SK-N-SH (cell line): ENCODE measurements around the gene TSPAN4. TPM values are rescaled to one million over a fixed set of nuclear protein-coding genes. Genes with fewer than 3 reads are reported as not detected.

Experiments used
- CTCF ChIA-PET: fragments of 300-600, 350-600 bp; formaldehyde crosslinking; extraction: SDS; loops from one replicate; lab custom pipeline; 2021; lab: Yijun Ruan, JAX
- POLR2A ChIA-PET: fragments of 350-600 bp; sonication (Branson Sonifier 250); formaldehyde crosslinking; extraction: SDS; loops from one replicate; lab custom pipeline; 2020; ENCODE audit warnings: antibody characterized with exemption, inconsistent platforms; lab: Yijun Ruan, JAX
- DNase-seq: peaks from one replicate; pipeline ENCODE4 v3.0.0; 2012
- H2AFZ ChIP-seq: fragments of 200-600 bp; sonication (generic); 2 replicates; pipeline ENCODE4 v1.8.1; 2016; ENCODE audit warnings: antibody characterized with exemption, mild to moderate bottlenecking, low read depth
- H3F3A ChIP-seq: fragments of 200-600 bp; sonication (generic); replicated peaks from 2 replicates; pipeline ENCODE3; 2016; ENCODE audit warnings: antibody characterized with exemption, mild to moderate bottlenecking; ENCODE audit not compliant: insufficient read depth
- H3K27ac ChIP-seq, 2 experiments: fragments of 200-500 bp in 1 of 2; fragments of 200-600 bp in 1 of 2; sonication (Bioruptor generic) in 1 of 2; sonication (generic), shearing (Covaris generic) in 1 of 2; 2 replicates each; pipeline versions ENCODE4 v1.5.1 to v1.6.1; 2014 to 2016; ENCODE audit warnings: low read depth in 2 of 2, inconsistent platforms in 1 of 2, low read length in 1 of 2, mild to moderate bottlenecking in 1 of 2, mixed read lengths in 1 of 2
- H3K27me3 ChIP-seq: fragments of 200-600 bp; sonication (generic), shearing (Covaris generic); 2 replicates; pipeline ENCODE4 v1.6.1; 2016; ENCODE audit warnings: mixed run types; ENCODE audit not compliant: insufficient read depth
- H3K36me3 ChIP-seq, 2 experiments: fragments of 200-500 bp in 1 of 2; fragments of 200-600 bp in 1 of 2; sonication (Bioruptor generic) in 1 of 2; sonication (generic) in 1 of 2; replicated peaks in 1 of 2; 2 replicates each; pipeline versions ENCODE3 to v1.5.1; 2014 to 2016; ENCODE audit warnings: low read length in 1 of 2, mild to moderate bottlenecking in 1 of 2; ENCODE audit not compliant: insufficient read depth in 2 of 2, control insufficient read depth in 1 of 2
- H3K4me1 ChIP-seq, 2 experiments: fragments of 200-500 bp in 1 of 2; fragments of 200-600 bp in 1 of 2; sonication (Bioruptor generic) in 1 of 2; sonication (generic), shearing (Covaris generic) in 1 of 2; 2 replicates each; pipeline versions ENCODE4 v1.5.1 to v1.6.1; 2014 to 2016; ENCODE audit warnings: low read depth in 1 of 2, low read length in 1 of 2, mixed run types in 1 of 2; ENCODE audit not compliant: insufficient read depth in 2 of 2, control insufficient read depth in 1 of 2
- H3K4me2 ChIP-seq: fragments of 200-600 bp; sonication (generic), shearing (Covaris generic); 2 replicates; pipeline ENCODE4 v1.6.1; 2017; ENCODE audit warnings: mixed run types
- H3K4me3 ChIP-seq, 2 experiments: fragments of 200-500 bp in 1 of 2; fragments of 200-600 bp in 1 of 2; sonication (Bioruptor generic) in 1 of 2; sonication (generic), shearing (Covaris generic) in 1 of 2; 2 replicates each; pipeline versions ENCODE4 v1.5.1 to v1.8.1; 2014 to 2016; ENCODE audit warnings: low read depth in 2 of 2, inconsistent platforms in 1 of 2, low read length in 1 of 2, mild to moderate bottlenecking in 1 of 2, mixed read lengths in 1 of 2, moderate library complexity in 1 of 2
- H3K79me2 ChIP-seq: fragments of 200-600 bp; sonication (generic); 2 replicates; pipeline ENCODE4 v1.8.1; 2017; ENCODE audit warnings: mild to moderate bottlenecking; ENCODE audit not compliant: insufficient read depth
- H3K9ac ChIP-seq: fragments of 200-600 bp; sonication (generic); 2 replicates; pipeline ENCODE4 v1.6.1; 2017; ENCODE audit warnings: mixed run types
- H3K9me2 ChIP-seq: fragments of 200-600 bp; sonication (generic); 2 replicates; pipeline ENCODE4 v1.6.1; 2017; ENCODE audit warnings: mixed run types
- H3K9me3 ChIP-seq: fragments of 200-600 bp; sonication (generic); 2 replicates; pipeline ENCODE4 v1.6.1; 2017; ENCODE audit warnings: mixed run types, mild to moderate bottlenecking, moderate library complexity
- H4K20me1 ChIP-seq: fragments of 200-600 bp; sonication (generic); 2 replicates; pipeline ENCODE4 v1.6.1; 2017; ENCODE audit warnings: mild to moderate bottlenecking, mixed run types; ENCODE audit not compliant: insufficient read depth
- EZH2phosphoT487 ChIP-seq: fragments of 200-600 bp; sonication (generic); IDR thresholded peaks from 2 replicates; pipeline ENCODE4 v1.6.1; 2017; ENCODE audit warnings: low read depth, mixed run types, mild to moderate bottlenecking, antibody characterized with exemption, moderate library complexity, borderline replicate concordance
- GABPA ChIP-seq: IDR thresholded peaks from 2 replicates; pipeline ENCODE4 v1.4.0; 2012; ENCODE audit warnings: low read depth, mild to moderate bottlenecking
- RCOR1 ChIP-seq: fragments of 150-350 bp; IDR thresholded peaks from 2 replicates; pipeline ENCODE4 v1.6.1; 2017; ENCODE audit warnings: antibody characterized with exemption, low read length
- RFX5 ChIP-seq: IDR thresholded peaks from 2 replicates; pipeline ENCODE4 v1.6.1; 2012; ENCODE audit warnings: mild to moderate bottlenecking, improper control_type of control experiment, low read length
- SIN3A ChIP-seq: IDR thresholded peaks from 2 replicates; pipeline ENCODE4 v1.6.1; 2012; ENCODE audit warnings: low read depth, mild to moderate bottlenecking, low read length, moderate library complexity, borderline replicate concordance
- TEAD4 ChIP-seq: IDR thresholded peaks from 2 replicates; pipeline ENCODE4 v1.4.0; 2012; ENCODE audit warnings: mild to moderate bottlenecking, borderline replicate concordance; ENCODE audit not compliant: insufficient read depth
- WGBS: methylation state at CpG from one replicate; pipeline ENCODE4 v1.1.6; 2017; ENCODE audit warnings: low lambda C conversion rate; 5-methylcytosine and 5-hydroxymethylcytosine counted together
- polyA plus RNA-seq, 3 experiments: library from polyadenylated mRNA; depleted of rRNA; stranded (reverse); fragments of >200 nt; gene quantifications; 2 replicates each; pipeline ENCODE4 v1.2.3, GENCODE V29; 2012
- TF ChIP-seq, protein P1 (sequence below): fragments of 150-350 bp; IDR thresholded peaks from 2 replicates; pipeline ENCODE4 v1.6.1; 2016; ENCODE audit warnings: mild to moderate bottlenecking, low read depth, low read length
- TF ChIP-seq, protein P2 (sequence below): fragments of 200-600 bp; sonication (generic); IDR thresholded peaks from 2 replicates; pipeline ENCODE4 v1.6.1; 2017; ENCODE audit warnings: antibody characterized with exemption, mild to moderate bottlenecking, moderate library complexity
- TF ChIP-seq, protein P3 (sequence below): IDR thresholded peaks from 2 replicates; pipeline ENCODE4 v1.4.0; 2012; ENCODE audit warnings: low read depth, borderline replicate concordance
- TF ChIP-seq, protein P4 (sequence below): IDR thresholded peaks from 2 replicates; pipeline ENCODE4 v1.4.0; 2012; ENCODE audit warnings: low read depth, borderline replicate concordance
- TF ChIP-seq, protein P5 (sequence below): fragments of 150-350 bp; IDR thresholded peaks from 2 replicates; pipeline ENCODE4 v1.6.1; 2017; ENCODE audit warnings: antibody characterized with exemption, low read length, low read depth, borderline replicate concordance

The TSPAN4 gene
- polyA plus RNA-seq, 1 of the 3 experiments (the other 2 are of a cell fraction), result 226 TPM

DNA sequence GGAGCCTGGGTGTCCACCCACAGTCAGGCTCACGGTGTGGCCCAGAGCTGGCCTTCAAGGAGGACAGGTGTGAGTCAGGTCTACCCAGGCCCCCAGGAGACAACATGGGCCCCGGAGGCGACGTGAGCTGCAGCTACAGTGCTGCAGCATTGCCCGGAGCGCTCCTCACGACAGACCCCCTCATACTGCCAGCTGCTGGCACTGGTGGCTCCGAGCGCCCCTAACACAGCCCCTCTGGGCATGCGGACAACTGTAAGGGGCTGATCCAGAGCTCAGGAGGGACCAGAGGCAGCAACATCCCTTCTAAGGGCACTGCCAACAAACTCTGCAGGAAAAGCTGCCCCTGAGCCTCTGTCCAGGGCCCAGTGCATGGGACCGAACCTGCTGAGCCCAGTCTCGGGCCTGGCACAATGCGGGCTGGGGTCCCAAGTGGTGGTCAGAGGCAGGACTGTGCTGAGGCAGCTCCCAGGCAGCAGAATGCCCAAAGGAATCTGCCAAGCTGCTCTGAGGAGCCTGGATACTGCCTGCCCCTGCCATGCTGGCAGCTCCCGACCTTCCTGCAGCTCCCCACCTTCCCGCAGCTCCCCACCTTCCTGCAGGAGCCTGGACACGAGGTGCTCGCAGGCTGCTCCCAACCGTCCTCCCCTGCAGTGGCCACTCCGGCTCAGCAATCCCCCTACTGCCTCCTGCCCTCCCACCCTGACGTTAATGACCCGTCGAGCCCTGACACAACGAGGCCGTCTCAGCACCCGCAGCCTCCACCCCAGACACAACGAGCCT is 52.9 kb downstream of the TSPAN4 start:
- peaks cover 0 to 24% of the 10 kb centered on the region in 2 experiments for H3K36me3 ChIP-seq
- no peak overlapping the region for H3K9ac ChIP-seq
- H3K4me3 ChIP-seq, result no peak overlapping the region
- H3K9me3 ChIP-seq, result no peaks in the 10 kb centered on the region
- H3K9me2 ChIP-seq, result no peaks in the 10 kb centered on the region
- POLR2A ChIA-PET, result interaction anchor here (0.6 to 1.0 kb wide), 2 partner anchors 29 to 32 kb away, joined by 3 read pairs; no protein-coding TSS in a partner anchor
- no peak overlapping the region for H3K27ac ChIP-seq
- WGBS, result 75% methylated on average over 8 of the region's 26 CpGs
- CTCF ChIA-PET, result interaction anchor here (0.7 to 2.3 kb wide), 6 partner anchors 16 to 156 kb away, joined by 3 to 6 read pairs (median 4); partner anchors contain the start of gene AP2A2
- TF ChIP-seq GABPA, result no peak
- no peak for TF ChIP-seq TEAD4
- TF ChIP-seq, protein P1, sequence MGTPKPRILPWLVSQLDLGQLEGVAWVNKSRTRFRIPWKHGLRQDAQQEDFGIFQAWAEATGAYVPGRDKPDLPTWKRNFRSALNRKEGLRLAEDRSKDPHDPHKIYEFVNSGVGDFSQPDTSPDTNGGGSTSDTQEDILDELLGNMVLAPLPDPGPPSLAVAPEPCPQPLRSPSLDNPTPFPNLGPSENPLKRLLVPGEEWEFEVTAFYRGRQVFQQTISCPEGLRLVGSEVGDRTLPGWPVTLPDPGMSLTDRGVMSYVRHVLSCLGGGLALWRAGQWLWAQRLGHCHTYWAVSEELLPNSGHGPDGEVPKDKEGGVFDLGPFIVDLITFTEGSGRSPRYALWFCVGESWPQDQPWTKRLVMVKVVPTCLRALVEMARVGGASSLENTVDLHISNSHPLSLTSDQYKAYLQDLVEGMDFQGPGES, result no peak
- TF ChIP-seq, protein P2, sequence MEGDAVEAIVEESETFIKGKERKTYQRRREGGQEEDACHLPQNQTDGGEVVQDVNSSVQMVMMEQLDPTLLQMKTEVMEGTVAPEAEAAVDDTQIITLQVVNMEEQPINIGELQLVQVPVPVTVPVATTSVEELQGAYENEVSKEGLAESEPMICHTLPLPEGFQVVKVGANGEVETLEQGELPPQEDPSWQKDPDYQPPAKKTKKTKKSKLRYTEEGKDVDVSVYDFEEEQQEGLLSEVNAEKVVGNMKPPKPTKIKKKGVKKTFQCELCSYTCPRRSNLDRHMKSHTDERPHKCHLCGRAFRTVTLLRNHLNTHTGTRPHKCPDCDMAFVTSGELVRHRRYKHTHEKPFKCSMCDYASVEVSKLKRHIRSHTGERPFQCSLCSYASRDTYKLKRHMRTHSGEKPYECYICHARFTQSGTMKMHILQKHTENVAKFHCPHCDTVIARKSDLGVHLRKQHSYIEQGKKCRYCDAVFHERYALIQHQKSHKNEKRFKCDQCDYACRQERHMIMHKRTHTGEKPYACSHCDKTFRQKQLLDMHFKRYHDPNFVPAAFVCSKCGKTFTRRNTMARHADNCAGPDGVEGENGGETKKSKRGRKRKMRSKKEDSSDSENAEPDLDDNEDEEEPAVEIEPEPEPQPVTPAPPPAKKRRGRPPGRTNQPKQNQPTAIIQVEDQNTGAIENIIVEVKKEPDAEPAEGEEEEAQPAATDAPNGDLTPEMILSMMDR, result no peak
- TF ChIP-seq SIN3A, result no peak
- TF ChIP-seq, protein P3, sequence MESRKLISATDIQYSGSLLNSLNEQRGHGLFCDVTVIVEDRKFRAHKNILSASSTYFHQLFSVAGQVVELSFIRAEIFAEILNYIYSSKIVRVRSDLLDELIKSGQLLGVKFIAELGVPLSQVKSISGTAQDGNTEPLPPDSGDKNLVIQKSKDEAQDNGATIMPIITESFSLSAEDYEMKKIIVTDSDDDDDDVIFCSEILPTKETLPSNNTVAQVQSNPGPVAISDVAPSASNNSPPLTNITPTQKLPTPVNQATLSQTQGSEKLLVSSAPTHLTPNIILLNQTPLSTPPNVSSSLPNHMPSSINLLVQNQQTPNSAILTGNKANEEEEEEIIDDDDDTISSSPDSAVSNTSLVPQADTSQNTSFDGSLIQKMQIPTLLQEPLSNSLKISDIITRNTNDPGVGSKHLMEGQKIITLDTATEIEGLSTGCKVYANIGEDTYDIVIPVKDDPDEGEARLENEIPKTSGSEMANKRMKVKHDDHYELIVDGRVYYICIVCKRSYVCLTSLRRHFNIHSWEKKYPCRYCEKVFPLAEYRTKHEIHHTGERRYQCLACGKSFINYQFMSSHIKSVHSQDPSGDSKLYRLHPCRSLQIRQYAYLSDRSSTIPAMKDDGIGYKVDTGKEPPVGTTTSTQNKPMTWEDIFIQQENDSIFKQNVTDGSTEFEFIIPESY, result no peak
- TF ChIP-seq, protein P4, sequence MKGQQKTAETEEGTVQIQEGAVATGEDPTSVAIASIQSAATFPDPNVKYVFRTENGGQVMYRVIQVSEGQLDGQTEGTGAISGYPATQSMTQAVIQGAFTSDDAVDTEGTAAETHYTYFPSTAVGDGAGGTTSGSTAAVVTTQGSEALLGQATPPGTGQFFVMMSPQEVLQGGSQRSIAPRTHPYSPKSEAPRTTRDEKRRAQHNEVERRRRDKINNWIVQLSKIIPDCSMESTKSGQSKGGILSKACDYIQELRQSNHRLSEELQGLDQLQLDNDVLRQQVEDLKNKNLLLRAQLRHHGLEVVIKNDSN, result no peak
- no peak for TF ChIP-seq RFX5
- TF ChIP-seq RCOR1, result no peak
- TF ChIP-seq, protein P5, sequence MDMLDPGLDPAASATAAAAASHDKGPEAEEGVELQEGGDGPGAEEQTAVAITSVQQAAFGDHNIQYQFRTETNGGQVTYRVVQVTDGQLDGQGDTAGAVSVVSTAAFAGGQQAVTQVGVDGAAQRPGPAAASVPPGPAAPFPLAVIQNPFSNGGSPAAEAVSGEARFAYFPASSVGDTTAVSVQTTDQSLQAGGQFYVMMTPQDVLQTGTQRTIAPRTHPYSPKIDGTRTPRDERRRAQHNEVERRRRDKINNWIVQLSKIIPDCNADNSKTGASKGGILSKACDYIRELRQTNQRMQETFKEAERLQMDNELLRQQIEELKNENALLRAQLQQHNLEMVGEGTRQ, result no peak
- no peak for TF ChIP-seq EZH2phosphoT487
- H3K79me2 ChIP-seq, result no peaks in the 10 kb centered on the region
- H3K27me3 ChIP-seq, result no peaks in the 10 kb centered on the region
- peaks cover 0 to 18% of the 10 kb centered on the region in 2 experiments; a peak in 1 of 4 replicates for H3K4me1 ChIP-seq
- no peak for DNase-seq
- H3F3A ChIP-seq, result no peaks in the 10 kb centered on the region
- H3K4me2 ChIP-seq, result no peak overlapping the region
- H2AFZ ChIP-seq, result no peak overlapping the region
- H4K20me1 ChIP-seq, result no peaks in the 10 kb centered on the region
